Measurements from ENCODE around the gene NRROS. TPM values are rescaled to one million over a fixed set of nuclear protein-coding genes. Genes with fewer than 3 reads are reported as not detected.
"Not testable (repeated sequence)": the region's sequence is repeated elsewhere in the genome, so short reads cannot be mapped to it uniquely, and the experiment has no call there.

NRROS gene
- total RNA-seq, 1 experiment from 2014 or later = 0.07 TPM

DNA sequence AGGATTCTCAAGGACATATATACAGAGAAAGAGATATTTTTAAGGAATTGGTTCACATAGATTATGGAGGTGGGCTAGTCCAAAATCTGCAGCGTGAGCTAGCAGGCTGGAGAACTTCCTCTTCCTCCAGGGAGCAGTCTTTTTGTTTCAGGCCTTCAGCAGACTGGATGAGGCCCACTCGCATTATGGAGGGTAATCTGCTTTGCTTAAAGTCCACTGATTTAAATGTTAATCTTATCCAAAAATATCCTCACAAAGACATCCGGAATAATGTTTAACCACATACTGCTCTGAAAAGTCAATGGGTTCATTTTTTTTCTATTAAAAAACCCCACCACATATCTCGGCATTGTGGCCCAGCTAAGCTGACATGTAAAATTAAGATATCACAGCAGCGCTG, 22.2 kb upstream of the NRROS start:
- H3K79me2 ChIP-seq (ENCODE audit: low read length) = no peaks in the 10 kb centered on the region
- no peak overlapping the region for H3K4me2 ChIP-seq (ENCODE audit: low read length)
- H3K9ac ChIP-seq (ENCODE audit: low read length) = no peak overlapping the region
- intact Hi-C loops (cut with micrococcal nuclease) = no loop called here
- no peak for DNase-seq
- H3K4me3 ChIP-seq (ENCODE audit: low read length) = no peak overlapping the region
- BruUV-seq (replicated peaks) = no TSS peak
- no peaks in the 10 kb centered on the region for H3K36me3 ChIP-seq (ENCODE audit: low read depth, low read length)
- no peak for ATAC-seq
- H2AFZ ChIP-seq (ENCODE audit: low read length) = no peak overlapping the region
- ChIA-PET POLR2A (ENCODE audit: unreplicated experiment) (no interaction called here), CTCF (no interaction called here)
- no peaks in the 10 kb centered on the region for H3F3A ChIP-seq (ENCODE audit: low read length, unreplicated experiment)
- H3K27ac ChIP-seq (ENCODE audit: low read length) = no peak overlapping the region
- H4K20me1 ChIP-seq (ENCODE audit: low read length) = no peaks in the 10 kb centered on the region
- no peaks in the 10 kb centered on the region for H3K9me2 ChIP-seq (replicated peaks; ENCODE audit: low read length)
- peaks cover 4% of the 10 kb centered on the region; the same call in 1 of the 2 replicates for H3K4me1 ChIP-seq (ENCODE audit: insufficient read depth, low read length)
- no peaks in the 10 kb centered on the region for H3K27me3 ChIP-seq (ENCODE audit: low read length)
- TF ChIP-seq EZH2phosphoT487 (IDR thresholded peaks at IDR 0.05; ENCODE audit: borderline replicate concordance, low read length) = no peak
- TF ChIP-seq, protein P1, sequence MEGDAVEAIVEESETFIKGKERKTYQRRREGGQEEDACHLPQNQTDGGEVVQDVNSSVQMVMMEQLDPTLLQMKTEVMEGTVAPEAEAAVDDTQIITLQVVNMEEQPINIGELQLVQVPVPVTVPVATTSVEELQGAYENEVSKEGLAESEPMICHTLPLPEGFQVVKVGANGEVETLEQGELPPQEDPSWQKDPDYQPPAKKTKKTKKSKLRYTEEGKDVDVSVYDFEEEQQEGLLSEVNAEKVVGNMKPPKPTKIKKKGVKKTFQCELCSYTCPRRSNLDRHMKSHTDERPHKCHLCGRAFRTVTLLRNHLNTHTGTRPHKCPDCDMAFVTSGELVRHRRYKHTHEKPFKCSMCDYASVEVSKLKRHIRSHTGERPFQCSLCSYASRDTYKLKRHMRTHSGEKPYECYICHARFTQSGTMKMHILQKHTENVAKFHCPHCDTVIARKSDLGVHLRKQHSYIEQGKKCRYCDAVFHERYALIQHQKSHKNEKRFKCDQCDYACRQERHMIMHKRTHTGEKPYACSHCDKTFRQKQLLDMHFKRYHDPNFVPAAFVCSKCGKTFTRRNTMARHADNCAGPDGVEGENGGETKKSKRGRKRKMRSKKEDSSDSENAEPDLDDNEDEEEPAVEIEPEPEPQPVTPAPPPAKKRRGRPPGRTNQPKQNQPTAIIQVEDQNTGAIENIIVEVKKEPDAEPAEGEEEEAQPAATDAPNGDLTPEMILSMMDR (conservative IDR thresholded peaks at IDR 0.05; ENCODE audit: low read depth, low read length) = no peak
- no peak for TF ChIP-seq EZH2 (IDR thresholded peaks at IDR 0.05; ENCODE audit: low read length, unreplicated experiment)
- no peaks in the 10 kb centered on the region for H3K9me3 ChIP-seq (ENCODE audit: low read length)

DNA sequence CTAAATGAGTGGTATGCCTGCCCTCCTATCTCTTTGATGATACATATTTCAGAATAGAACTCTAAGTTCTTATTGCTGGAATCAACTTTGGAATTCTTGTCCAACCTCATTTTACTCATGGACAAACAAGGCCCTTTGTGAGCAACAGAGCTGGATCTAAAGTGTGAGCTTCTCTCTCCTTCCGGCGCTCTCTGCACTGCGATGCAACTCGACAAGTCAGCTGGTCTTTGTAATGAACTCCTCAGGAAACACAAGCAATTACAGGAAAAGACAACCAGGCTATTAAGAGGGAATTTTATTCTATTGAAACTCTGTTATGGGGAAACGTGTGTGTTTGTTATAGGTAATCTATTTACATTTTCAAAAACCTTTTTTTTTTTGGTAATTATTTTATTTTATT, 20.3 kb upstream of the NRROS start:
- no peak for ATAC-seq
- POLR2A ChIA-PET (ENCODE audit: unreplicated experiment) = no interaction called here

DNA sequence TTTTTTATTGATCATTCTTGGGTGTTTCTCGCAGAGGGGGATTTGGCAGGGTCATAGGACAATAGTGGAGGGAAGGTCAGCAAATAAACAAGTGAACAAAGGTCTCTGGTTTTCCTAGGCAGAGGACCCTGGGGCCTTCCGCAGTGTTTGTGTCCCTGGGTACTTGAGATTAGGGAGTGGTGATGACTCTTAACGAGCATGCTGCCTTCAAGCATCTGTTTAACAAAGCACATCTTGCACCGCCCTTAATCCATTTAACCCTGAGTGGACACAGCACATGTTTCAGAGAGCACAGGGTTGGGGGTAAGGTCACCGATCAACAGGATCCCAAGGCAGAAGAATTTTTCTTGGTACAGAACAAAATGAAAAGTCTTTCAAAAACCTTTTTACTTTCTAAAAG, 19.9 kb upstream of the NRROS start:
- H3K79me2 ChIP-seq (ENCODE audit: low read length); H3K27me3 ChIP-seq (ENCODE audit: low read length); H3K4me2 ChIP-seq (ENCODE audit: low read length); H3K4me1 ChIP-seq (ENCODE audit: insufficient read depth, low read length); intact Hi-C loops (cut with micrococcal nuclease); H3F3A ChIP-seq (ENCODE audit: low read length, unreplicated experiment); H3K9ac ChIP-seq (ENCODE audit: low read length); H3K4me3 ChIP-seq (ENCODE audit: low read length); H3K9me2 ChIP-seq (replicated peaks; ENCODE audit: low read length); ATAC-seq; DNase-seq; H4K20me1 ChIP-seq (ENCODE audit: low read length); H3K36me3 ChIP-seq (ENCODE audit: low read depth, low read length); BruUV-seq (replicated peaks); POLR2A ChIA-PET (ENCODE audit: unreplicated experiment); H3K27ac ChIP-seq (ENCODE audit: low read length); H3K9me3 ChIP-seq (ENCODE audit: low read length); H2AFZ ChIP-seq (ENCODE audit: low read length): not testable (repeated sequence)
- CTCF ChIA-PET = interaction anchor here (0.7 kb wide), 1 partner anchor 91 kb away, joined by 7 read pairs; no protein-coding TSS in a partner anchor

More for the DNA sequence above, 20.3 kb upstream of the NRROS start:
- Histone ChIP-seq H3K36me3 (ENCODE audit: low read depth, low read length) (no peaks in the 10 kb centered on the region), H3K4me3 (ENCODE audit: low read length) (no peak overlapping the region), H3K4me2 (ENCODE audit: low read length) (no peak overlapping the region), H4K20me1 (ENCODE audit: low read length) (no peaks in the 10 kb centered on the region), H3K79me2 (ENCODE audit: low read length) (no peaks in the 10 kb centered on the region), H3K27me3 (ENCODE audit: low read length) (no peaks in the 10 kb centered on the region), H2AFZ (ENCODE audit: low read length) (no peak overlapping the region), H3F3A (ENCODE audit: low read length, unreplicated experiment) (no peaks in the 10 kb centered on the region), H3K9me2 (replicated peaks; ENCODE audit: low read length) (no peaks in the 10 kb centered on the region), H3K9ac (ENCODE audit: low read length) (no peak overlapping the region), H3K27ac (ENCODE audit: low read length) (no peak overlapping the region), H3K4me1 (ENCODE audit: insufficient read depth, low read length) (no peaks in the 10 kb centered on the region), H3K9me3 (ENCODE audit: low read length) (no peaks in the 10 kb centered on the region)
- no peak for DNase-seq
- CTCF ChIA-PET = interaction anchor here (0.7 kb wide), 1 partner anchor 90 kb away, joined by 7 read pairs; no protein-coding TSS in a partner anchor
- TF ChIP-seq EZH2 (IDR thresholded peaks at IDR 0.05; ENCODE audit: low read length, unreplicated experiment) (no peak), EZH2phosphoT487 (IDR thresholded peaks at IDR 0.05; ENCODE audit: borderline replicate concordance, low read length) (no peak)
- no TSS peak for BruUV-seq (replicated peaks)
- intact Hi-C loops (cut with micrococcal nuclease) = no loop called here

DNA sequence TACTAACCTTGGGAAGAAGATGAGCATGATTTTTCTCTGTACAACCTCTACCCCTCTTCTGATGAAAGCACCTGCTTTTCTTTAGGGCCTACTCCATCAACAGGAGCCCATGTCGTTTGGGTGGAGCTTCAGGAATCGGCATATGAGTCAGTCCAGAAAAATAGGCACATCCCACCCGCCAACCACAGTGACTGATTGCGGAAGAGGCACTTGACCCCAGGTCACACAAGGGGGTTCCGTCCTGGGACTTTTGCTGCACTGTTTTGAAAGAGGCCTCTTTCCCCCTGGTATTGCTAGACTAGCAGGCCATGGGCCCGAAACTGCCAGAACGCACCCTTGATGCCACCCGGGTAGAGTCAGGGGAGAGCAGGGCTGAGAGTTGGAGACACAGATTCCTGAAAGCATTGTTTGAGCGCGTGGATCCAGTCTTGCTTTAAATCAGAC, 19.3 kb upstream of the NRROS start:
- ChIA-PET POLR2A (ENCODE audit: unreplicated experiment) (no interaction called here), CTCF (no interaction called here)
- Histone ChIP-seq H3K79me2 (ENCODE audit: low read length) (no peaks in the 10 kb centered on the region), H3K9me2 (replicated peaks; ENCODE audit: low read length) (no peaks in the 10 kb centered on the region), H3K4me1 (ENCODE audit: insufficient read depth, low read length) (no peaks in the 10 kb centered on the region), H3K9ac (ENCODE audit: low read length) (no peak overlapping the region), H3F3A (ENCODE audit: low read length, unreplicated experiment) (no peaks in the 10 kb centered on the region), H3K4me2 (ENCODE audit: low read length) (no peak overlapping the region), H4K20me1 (ENCODE audit: low read length) (no peaks in the 10 kb centered on the region), H3K27ac (ENCODE audit: low read length) (no peak overlapping the region), H3K36me3 (ENCODE audit: low read depth, low read length) (no peaks in the 10 kb centered on the region), H3K4me3 (ENCODE audit: low read length) (no peak overlapping the region), H3K27me3 (ENCODE audit: low read length) (no peaks in the 10 kb centered on the region), H2AFZ (ENCODE audit: low read length) (no peak overlapping the region), H3K9me3 (ENCODE audit: low read length) (no peaks in the 10 kb centered on the region)
- intact Hi-C loops (cut with micrococcal nuclease) = no loop called here
- no TSS peak for BruUV-seq (replicated peaks)
- ATAC-seq (no peak), DNase-seq (no peak)
- TF ChIP-seq, protein P1 (conservative IDR thresholded peaks at IDR 0.05; ENCODE audit: low read depth, low read length) = no peak
- no peak for TF ChIP-seq EZH2phosphoT487 (IDR thresholded peaks at IDR 0.05; ENCODE audit: borderline replicate concordance, low read length)
- no peak for TF ChIP-seq EZH2 (IDR thresholded peaks at IDR 0.05; ENCODE audit: low read length, unreplicated experiment)

Measured in PC-3 (cell line).